Neuron (in vitro differentiated cells): ENCODE results near the gene RAB15.

Experiments
- H2AFZ ChIP-seq: one replicate; pipeline ENCODE4 v1.6.1; 2013; ENCODE audit warnings: low read depth, mild to moderate bottlenecking, inconsistent platforms, low read length, moderate library complexity
- H3K27me3 ChIP-seq: one replicate; pipeline ENCODE4 v1.6.1; 2013; ENCODE audit warnings: low read length; ENCODE audit not compliant: insufficient read depth
- H3K36me3 ChIP-seq: one replicate; pipeline ENCODE4 v1.6.1; 2013; ENCODE audit warnings: low read length; ENCODE audit not compliant: insufficient read depth
- H3K4me1 ChIP-seq: one replicate; pipeline ENCODE4 v1.6.1; 2013; ENCODE audit warnings: low read length; ENCODE audit not compliant: insufficient read depth
- H3K4me3 ChIP-seq: 2 replicates; pipeline ENCODE4 v1.5.1; 2013; ENCODE audit warnings: mild to moderate bottlenecking, low read length, moderate library complexity
- H3K9me3 ChIP-seq: one replicate; pipeline ENCODE4 v1.6.1; 2013; ENCODE audit warnings: low read length

The RAB15 gene

DNA sequence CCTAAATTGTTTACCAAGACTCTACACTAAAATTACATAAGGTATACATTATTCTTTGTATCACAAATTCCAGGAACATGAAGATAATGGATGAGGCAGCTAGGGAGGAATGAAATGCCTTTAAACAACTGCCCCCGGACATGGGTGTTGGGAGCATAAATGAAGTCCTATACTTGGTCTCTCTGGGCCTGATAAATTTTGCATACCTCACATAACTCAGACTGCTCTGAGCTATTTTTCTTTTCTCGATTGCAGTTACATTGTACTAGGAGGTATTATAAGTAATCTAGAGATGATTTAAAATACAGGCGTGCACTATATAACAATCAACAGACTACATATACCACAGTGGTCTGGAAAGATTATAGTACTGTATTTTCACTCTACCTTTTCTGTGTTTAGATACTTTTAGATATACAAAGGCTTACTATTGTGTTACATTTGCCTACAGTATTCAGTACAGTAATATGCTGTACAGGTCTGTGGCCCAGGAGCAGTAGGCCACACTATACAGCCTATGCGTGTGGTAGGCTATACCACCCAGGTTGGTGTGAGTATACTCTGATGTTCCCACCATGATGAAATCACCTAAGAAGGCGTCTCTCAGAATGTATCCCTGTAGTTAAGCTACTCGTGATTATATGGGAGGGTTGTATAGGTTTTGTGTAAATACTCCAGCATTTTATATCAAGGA lies 28.9 kb upstream of the RAB15 start:
- Histone ChIP-seq H2AFZ (no peak overlapping the region), H3K9me3 (no peaks in the 10 kb centered on the region), H3K36me3 (peaks cover 4% of the 10 kb centered on the region), H3K4me1 (peaks cover 4% of the 10 kb centered on the region), H3K4me3 (no peak overlapping the region), H3K27me3 (no peaks in the 10 kb centered on the region)

DNA sequence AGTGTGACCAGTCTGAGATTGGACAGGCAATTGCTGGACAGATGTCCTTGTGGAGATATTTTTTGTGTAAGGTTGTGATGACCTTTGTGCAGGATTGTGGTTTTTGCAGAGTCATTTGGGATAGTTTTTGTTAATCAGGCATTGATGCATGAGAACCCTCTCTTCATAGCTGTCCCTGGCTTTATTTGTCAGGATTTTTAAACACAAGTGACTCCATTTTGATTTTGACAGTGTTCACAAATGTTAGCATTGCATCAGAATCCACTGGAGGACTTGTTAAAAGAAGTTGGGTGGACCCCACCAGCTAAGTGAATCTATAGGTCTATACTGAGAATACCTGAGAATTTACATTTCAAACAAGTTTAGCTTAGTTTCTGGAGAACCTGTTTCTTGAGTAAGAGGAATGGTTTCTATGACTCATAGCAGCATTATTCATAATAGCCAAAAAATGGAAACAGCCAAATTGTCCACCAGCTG lies 26.4 kb upstream of the RAB15 start:
- Histone ChIP-seq H3K27me3 (no peaks in the 10 kb centered on the region), H3K36me3 (no peaks in the 10 kb centered on the region), H3K9me3 (no peaks in the 10 kb centered on the region), H2AFZ (no peak overlapping the region), H3K4me1 (peaks cover 3% of the 10 kb centered on the region), H3K4me3 (no peak overlapping the region)

DNA sequence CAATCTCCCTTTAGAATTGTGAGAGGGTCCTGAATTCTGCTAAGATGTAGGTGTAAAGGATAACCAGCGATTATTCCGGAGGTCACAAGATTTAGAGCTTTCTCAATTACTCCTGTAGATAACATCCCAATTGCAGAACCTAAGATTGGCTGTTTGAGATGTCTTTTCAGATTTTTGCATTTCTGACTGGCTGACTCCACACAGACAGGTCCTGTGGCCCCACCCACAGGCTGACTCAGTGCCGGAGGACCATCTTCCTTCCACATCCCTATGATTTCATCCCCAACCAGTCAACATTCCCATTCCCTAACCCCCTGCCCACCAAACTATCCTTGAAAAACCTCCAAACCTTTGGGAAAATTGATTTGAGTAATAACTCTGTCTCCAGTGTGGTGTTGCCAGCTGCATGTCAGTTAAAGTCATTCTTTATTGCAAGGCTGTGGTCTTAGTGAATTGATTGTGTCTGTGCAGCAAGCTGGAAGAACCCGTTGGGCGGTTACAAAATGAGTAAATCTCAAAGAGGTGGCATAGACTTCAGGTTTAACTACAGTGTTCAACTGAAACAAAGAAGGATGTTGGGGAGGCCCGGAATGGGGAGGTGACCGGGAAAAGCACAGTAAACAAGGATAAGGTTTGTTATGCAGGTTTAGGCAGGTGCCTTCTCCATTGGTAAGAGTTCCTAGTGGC lies 25.1 kb upstream of the RAB15 start:
- Histone ChIP-seq H3K36me3 (no peaks in the 10 kb centered on the region), H3K4me3 (no peak overlapping the region), H2AFZ (no peak overlapping the region), H3K27me3 (no peaks in the 10 kb centered on the region), H3K9me3 (no peaks in the 10 kb centered on the region), H3K4me1 (peaks cover 3% of the 10 kb centered on the region)

DNA sequence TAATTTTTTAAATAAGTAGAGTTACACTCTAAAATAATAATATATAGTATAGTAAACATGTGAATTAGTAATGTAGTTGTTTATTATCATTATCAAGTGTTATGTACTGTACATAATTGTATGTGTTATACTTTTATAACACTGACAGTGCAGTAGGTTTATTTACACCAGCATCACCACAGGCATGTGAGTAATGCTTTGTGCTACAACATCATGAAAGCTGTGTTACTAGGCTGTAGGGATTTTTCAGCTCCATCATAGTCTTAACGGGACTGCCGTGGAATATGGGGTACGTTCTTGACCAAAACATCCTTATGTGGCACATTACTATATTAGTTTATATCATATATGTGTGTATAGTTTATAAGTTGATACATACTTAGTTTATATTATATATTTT lies 23.2 kb upstream of the RAB15 start:
- Histone ChIP-seq H3K36me3 (no peaks in the 10 kb centered on the region), H3K4me1 (peaks cover 3% of the 10 kb centered on the region), H2AFZ (no peak overlapping the region), H3K9me3 (no peaks in the 10 kb centered on the region), H3K27me3 (no peaks in the 10 kb centered on the region), H3K4me3 (no peak overlapping the region)

DNA sequence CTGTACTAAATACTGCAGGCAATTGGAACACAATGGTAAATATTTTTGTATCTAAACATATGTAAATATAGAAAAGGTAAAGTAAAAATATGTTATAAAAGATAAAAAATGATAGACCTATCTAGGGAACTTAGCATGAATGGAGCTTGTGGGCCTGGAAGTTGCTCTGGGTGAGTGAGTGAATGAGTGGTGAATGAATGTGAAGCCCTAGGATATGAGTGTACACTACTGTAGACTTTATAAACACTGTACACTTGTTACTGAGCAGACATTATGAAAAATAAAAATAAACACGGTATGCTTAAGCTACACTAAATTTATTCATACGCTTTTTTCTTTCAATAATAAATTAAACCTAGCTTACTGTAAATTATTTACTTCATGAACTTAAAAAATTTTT lies 22.4 kb upstream of the RAB15 start:
- H2AFZ ChIP-seq: no peak overlapping the region
- H3K4me3 ChIP-seq: no peak overlapping the region
- no peaks in the 10 kb centered on the region for H3K27me3 ChIP-seq
- H3K36me3 ChIP-seq: no peaks in the 10 kb centered on the region
- H3K4me1 ChIP-seq: peaks cover 3% of the 10 kb centered on the region
- H3K9me3 ChIP-seq: no peaks in the 10 kb centered on the region

DNA sequence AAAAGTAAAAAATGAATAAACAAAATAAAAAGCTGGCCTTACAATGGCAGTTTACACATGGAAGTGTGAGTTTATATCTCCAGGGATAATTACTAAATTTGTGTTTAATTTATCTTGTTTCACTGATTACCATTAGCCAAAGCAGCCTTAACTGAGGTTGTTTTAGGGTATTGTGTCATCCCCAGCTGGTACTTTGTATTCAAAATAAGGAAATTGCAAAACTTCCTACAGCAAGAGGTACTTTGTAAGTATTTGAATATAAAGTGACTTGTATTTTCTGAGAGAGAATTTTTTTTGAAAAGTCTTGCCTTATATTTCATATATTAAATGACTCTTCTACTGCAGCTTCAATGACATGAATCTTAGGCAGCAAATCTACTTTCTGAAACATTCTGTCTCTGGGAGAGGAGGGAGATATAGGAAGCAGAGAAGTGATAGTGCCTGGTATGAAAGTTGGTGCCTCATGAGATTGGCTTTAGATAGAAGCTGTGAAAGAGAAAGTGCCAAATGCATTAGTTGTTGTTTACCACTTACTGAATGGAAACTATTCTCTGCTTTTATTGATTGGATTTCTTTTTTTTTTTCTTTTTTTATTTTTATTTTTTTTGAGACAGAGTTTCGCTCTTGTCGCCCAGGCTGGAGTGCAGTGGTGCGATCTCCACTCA lies 21.3 kb upstream of the RAB15 start:
- Histone ChIP-seq H3K9me3 (no peaks in the 10 kb centered on the region), H3K27me3 (no peaks in the 10 kb centered on the region), H3K36me3 (no peaks in the 10 kb centered on the region), H2AFZ (no peak overlapping the region), H3K4me3 (no peak overlapping the region), H3K4me1 (peaks cover 3% of the 10 kb centered on the region)

DNA sequence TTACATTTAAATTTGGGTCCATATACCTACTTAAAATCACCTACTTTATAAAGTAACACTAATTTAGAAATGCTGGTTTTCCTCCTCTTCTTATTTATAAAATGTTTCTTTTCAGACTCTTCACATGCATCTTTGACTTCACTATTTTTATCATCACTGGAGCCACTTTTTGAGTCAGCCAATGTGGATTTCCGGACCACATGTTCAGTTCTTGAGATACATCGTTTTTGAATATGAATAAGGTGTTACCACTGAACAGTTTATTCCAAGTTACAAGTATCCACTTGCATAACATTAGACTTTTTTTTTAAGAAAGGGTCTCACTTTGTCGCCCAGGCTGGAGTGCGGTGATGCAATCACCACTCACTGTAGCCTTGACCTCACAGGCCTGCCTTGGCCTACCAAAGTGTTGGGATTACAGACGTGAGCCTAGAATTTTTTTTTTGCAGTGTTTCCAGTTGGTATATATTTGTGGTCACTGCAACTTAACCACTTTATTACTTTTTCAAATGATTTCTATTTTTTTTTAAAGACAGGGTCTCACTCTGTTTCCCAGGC lies 20.3 kb upstream of the RAB15 start:
- H3K36me3 ChIP-seq: no peaks in the 10 kb centered on the region
- peaks cover 10% of the 10 kb centered on the region for H3K4me1 ChIP-seq
- H3K4me3 ChIP-seq: no peak overlapping the region
- H3K27me3 ChIP-seq: no peaks in the 10 kb centered on the region
- no peaks in the 10 kb centered on the region for H3K9me3 ChIP-seq
- H2AFZ ChIP-seq: no peak overlapping the region

DNA sequence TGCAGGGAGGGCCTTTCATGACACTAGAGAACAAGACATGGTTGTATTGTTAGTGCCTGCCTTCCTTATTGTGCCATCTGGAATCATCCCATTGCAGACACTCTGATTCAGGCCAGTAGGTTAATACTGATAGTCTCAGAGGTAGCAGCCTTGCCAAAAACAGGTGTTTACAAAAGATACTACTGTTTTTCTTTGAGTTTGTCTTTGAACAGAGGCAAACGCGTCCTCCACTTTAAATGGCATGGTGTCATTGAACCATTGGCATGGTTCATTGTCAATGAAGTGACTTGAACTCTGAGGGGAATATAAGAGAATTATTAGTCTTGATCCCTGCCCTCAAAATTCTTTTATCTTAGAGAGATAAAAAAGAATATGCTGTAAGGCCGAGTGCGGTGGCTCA lies 18.8 kb upstream of the RAB15 start:
- H3K4me3 ChIP-seq: no peak overlapping the region
- H2AFZ ChIP-seq: no peak overlapping the region
- H3K27me3 ChIP-seq: no peaks in the 10 kb centered on the region
- H3K9me3 ChIP-seq: no peaks in the 10 kb centered on the region
- H3K4me1 ChIP-seq: peaks cover 11% of the 10 kb centered on the region
- H3K36me3 ChIP-seq: no peaks in the 10 kb centered on the region

DNA sequence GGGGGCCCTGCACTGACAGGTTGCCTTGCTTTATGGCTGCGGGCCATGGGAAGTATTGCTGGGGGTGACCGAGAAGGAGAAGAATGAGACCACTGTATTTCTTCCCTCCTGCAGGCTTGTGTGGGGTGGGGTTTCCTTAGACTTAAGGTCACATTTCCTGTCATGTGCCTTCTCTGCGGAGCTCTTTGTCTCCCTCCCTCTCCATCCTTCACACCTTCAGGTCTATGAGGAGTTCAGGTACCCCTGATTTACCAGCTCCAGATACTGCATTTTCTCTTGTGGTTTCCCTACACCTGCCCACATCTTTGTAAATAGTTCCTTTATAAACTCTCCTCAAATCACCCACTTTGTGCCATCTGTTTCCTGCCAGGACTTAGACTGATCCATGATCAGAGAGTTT lies 18.2 kb upstream of the RAB15 start:
- no peaks in the 10 kb centered on the region for H3K36me3 ChIP-seq
- no peak overlapping the region for H2AFZ ChIP-seq
- no peaks in the 10 kb centered on the region for H3K9me3 ChIP-seq
- no peak overlapping the region for H3K4me3 ChIP-seq
- no peaks in the 10 kb centered on the region for H3K27me3 ChIP-seq
- peaks cover 11% of the 10 kb centered on the region for H3K4me1 ChIP-seq

DNA sequence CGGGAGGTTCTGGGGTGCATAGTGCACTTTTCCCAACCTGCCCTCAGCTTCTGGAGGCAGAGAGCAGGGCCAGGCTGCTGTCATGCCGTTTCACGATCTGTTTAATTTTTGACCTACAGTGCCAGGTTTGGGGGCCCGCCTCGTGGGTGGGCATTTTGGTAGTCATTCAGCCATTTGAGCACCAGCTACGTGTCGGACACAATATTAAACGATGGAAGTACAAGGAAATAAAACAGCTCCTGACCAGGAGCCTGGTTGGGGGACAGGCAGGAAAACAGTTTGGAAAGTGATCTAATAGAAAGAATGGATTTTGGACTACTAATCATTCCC lies 15.3 kb upstream of the RAB15 start:
- peak overlapping the region; percentile 74 for H2AFZ ChIP-seq
- no peaks in the 10 kb centered on the region for H3K9me3 ChIP-seq
- H3K36me3 ChIP-seq: no peaks in the 10 kb centered on the region
- H3K27me3 ChIP-seq: no peaks in the 10 kb centered on the region
- peaks cover 16% of the 10 kb centered on the region for H3K4me1 ChIP-seq
- peak overlapping the region; percentile 81 for H3K4me3 ChIP-seq

DNA sequence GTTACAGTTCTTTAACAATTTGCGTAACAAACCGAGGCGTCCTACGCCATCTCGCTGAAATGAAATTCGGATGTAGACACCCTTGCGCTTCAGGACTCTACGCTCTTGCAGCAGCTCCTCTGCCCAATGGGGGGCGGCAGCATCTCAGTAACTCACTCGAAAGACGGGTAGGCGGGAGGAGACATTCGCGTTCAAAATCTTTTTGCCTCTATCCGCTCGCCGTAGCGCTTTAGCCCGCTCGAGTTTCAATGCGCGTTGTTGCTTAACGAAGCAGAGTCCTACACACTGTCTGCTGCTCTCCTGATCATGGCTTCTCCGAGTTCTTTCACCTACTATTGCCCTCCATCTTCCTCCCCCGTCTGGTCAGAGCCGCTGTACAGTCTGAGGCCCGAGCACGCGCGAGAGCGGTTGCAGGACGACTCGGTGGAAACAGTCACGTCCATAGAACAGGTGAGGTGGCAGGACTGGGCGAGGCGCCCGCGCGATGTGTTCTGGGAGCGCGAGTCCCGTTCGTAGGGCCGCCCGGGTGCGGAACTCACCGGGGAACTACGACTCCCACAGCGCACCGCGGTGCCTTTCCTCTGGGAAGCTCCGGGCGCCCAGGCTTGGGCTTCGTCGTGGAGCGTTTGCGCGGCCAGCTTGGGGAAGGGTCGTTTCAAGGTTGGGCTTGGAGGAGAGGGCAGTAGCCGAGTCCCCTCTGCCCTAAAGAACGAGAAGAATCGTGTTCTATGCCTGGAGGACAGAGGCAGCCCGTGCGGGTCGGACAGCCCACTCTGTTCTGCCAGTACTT lies 14.7 kb upstream of the RAB15 start, which contains the start of gene FNTB:
Gene FNTB, plus strand, starts transcription at position 248 of the 790 bp plus-strand sequence. Its CDS starts 59 bp downstream, at position 307.
- H3K4me1 ChIP-seq: peaks cover 16% of the 10 kb centered on the region
- no peaks in the 10 kb centered on the region for H3K27me3 ChIP-seq
- H2AFZ ChIP-seq: peak within 1 kb of the TSS; percentile 74
- no peaks in the 10 kb centered on the region for H3K36me3 ChIP-seq
- no peaks in the 10 kb centered on the region for H3K9me3 ChIP-seq
- peak within 1 kb of the TSS; percentile 81 for H3K4me3 ChIP-seq

DNA sequence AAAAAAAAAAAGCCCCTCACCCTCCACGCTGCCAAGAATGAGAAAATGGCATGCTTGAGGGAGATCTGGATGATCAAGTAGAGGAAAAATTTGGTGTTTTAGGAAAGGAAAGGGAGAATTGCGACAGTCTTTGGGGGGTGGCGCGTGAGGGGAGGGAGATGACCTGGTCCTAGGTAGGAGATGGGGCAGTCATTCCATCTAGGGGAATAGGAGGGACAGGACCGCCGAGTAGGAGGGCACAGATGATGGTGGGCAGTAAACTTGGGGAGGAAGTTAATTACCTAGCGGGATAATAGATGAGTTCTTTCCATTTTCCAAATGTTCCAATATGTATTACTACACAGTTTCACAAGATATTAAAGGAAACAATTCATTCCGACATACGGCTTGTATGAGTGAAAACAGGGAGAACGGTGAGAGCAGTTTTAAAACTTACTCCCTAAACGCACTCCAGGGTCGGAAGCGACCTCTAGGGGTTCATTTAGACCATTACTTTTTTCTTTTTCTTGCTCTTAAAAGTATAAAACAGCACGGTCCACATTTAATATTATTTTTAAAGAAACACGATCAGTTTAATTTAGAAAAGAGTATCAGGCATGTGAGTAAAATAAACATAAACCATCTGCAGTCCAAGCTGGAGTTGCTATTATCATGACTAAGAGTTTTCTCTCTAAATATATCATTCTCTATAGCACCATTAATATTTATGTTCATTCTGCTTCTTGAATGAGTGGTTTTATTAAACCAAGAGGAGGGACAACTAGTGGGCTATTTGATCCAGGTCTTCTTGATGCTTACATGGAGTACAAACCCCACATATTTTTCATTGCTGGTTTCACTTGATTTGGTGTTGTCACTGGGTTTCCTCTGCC lies 11.5 kb upstream of the RAB15 start:
- Histone ChIP-seq H3K36me3 (no peaks in the 10 kb centered on the region), H3K9me3 (no peaks in the 10 kb centered on the region), H3K4me3 (peak overlapping the region; percentile 19)

More for the DNA sequence above, 11.5 kb upstream of the RAB15 start:
- Histone ChIP-seq H2AFZ (no peak overlapping the region), H3K4me1 (peaks cover 16% of the 10 kb centered on the region), H3K27me3 (no peaks in the 10 kb centered on the region)
